ENCODE measurements around the gene YTHDF1.

DNA sequence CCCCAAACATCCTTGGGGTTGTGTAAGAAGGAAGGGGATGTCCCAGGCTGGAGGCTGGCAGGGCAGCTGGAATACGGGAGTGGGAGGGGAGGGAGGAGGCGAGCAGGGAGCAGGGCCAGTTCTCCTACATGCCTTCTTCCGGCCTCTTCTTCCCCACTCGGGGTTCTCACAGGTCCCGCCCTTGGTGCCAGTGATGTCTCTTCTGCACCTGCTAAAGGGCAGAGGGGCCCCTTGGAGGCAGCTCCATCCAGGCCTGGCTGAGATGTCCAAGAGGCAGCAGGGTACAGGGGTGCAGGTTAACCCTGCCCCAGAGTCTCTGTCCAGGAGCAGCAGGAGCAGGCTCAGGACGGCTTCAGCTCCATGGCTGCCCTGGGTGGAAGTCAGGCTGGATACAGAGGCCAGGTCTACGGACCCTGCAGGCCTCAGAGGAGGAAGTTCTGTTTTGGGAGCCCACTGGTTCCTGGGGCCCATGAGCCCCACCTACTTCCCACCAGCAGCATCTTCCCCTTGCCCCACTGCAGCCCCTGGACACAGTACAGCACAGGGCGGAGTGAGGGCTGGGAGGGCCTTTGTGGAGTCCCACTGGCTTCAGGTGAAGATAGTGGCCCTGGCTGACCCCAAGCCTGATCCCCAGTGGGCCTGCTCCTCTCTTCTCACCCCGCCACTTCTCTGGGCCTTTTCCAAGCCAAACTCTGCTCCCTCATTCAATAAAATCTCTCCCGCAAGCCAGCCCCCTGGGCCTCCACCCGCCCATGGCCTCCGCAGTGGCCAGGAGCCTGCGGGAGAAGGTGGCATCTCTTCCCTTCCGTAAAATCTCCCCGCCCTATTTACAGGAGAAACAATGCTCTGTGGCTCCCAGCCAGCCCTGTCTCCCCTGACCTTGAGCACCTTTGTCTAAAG, 60.4 kb downstream of the YTHDF1 start:
- TF ChIP-seq GATA2 (IDR thresholded peaks at IDR 0.05; ENCODE audit: low read depth, low read length) (no peak), GATA3 (IDR thresholded peaks at IDR 0.05; ENCODE audit: low read depth, low read length) (no peak)
